WTC11 (cell line): ENCODE measurements around the gene PTPRK. TPM values are rescaled to one million over a fixed set of nuclear protein-coding genes. Genes with fewer than 3 reads are reported as not detected.

Experiments
- ATAC-seq: fragments of 200-7000 bp; cut with Tn5 transposase; 2 replicates; pipeline ENCODE4 v1.10.0; 2021; ENCODE audit warnings: mild to moderate bottlenecking, moderate library complexity
- CTCF ChIA-PET: fragments of 300-600 bp; sonication (Branson Sonifier 250); formaldehyde crosslinking; loops from one replicate; lab custom pipeline; 2021; ENCODE audit warnings: antibody characterized with exemption; lab: Charles Lee
- POLR2A ChIA-PET: fragments of 350-600 bp; sonication (Branson Sonifier 250); formaldehyde crosslinking; loops from one replicate; lab custom pipeline; 2021; ENCODE audit warnings: antibody characterized with exemption; lab: Charles Lee
- DNase-seq: peaks from one replicate; pipeline ENCODE4 v3.0.0; 2021; ENCODE audit warnings: low spot score
- H3K27ac Mint-ChIP-seq: 2 replicates; pipeline ENCODE4 v1.8.0; 2021; ENCODE audit warnings: mixed read lengths
- H3K27me3 Mint-ChIP-seq: 2 replicates; pipeline ENCODE4 v1.8.0; 2021; ENCODE audit warnings: low read depth, mild to moderate bottlenecking, moderate library complexity, mixed read lengths
- H3K36me3 Mint-ChIP-seq: 2 replicates; pipeline ENCODE4 v1.8.0; 2021; ENCODE audit warnings: mixed read lengths
- H3K4me1 Mint-ChIP-seq: 2 replicates; pipeline ENCODE4 v1.8.0; 2022; ENCODE audit warnings: mixed read lengths
- H3K4me3 Mint-ChIP-seq: 2 replicates; pipeline ENCODE4 v1.8.0; 2021; ENCODE audit warnings: mild to moderate bottlenecking, moderate library complexity, mixed read lengths
- H3K9me3 Mint-ChIP-seq: 2 replicates; pipeline ENCODE4 v1.8.0; 2021; ENCODE audit warnings: mixed read lengths
- ELF4 ChIP-seq: sonication (generic); formaldehyde crosslinking; IDR thresholded peaks from 2 replicates; pipeline ENCODE4 v1.8.1; 2022; ENCODE audit warnings: low read depth, mild to moderate bottlenecking, moderate library complexity, missing genetic modification reagents
- MYBL2 ChIP-seq: sonication (generic); formaldehyde crosslinking; IDR thresholded peaks from 2 replicates; pipeline ENCODE4 v1.8.1; 2023; ENCODE audit warnings: mild to moderate bottlenecking, moderate library complexity, missing genetic modification reagents
- ZNF121 ChIP-seq: sonication (generic); formaldehyde crosslinking; IDR thresholded peaks from 2 replicates; pipeline ENCODE4 v1.8.0; 2023; ENCODE audit warnings: missing genetic modification reagents
- total RNA-seq: library from RNA; stranded (reverse); gene quantifications from 3 replicates; pipeline ENCODE4 v1.2.3, GENCODE V29; 2021
- TF ChIP-seq, protein P1 (sequence below): sonication (generic); formaldehyde crosslinking; IDR thresholded peaks from 2 replicates; pipeline ENCODE4 v1.8.1; 2022; ENCODE audit warnings: low read depth, mild to moderate bottlenecking, moderate library complexity, missing genetic modification reagents, borderline replicate concordance
- TF ChIP-seq, protein P2 (sequence below): sonication (generic); formaldehyde crosslinking; IDR thresholded peaks from 2 replicates; pipeline ENCODE4 v1.8.1; 2023; ENCODE audit warnings: mild to moderate bottlenecking, moderate library complexity, missing genetic modification reagents
- TF ChIP-seq, protein P3 (sequence below): fragments of 250-450 bp; sonication (Bioruptor Pico); IDR thresholded peaks from 2 replicates; pipeline ENCODE4 v1.9.0; 2021; ENCODE audit warnings: mild to moderate bottlenecking
- TF ChIP-seq, protein P4 (sequence below): sonication (generic); formaldehyde crosslinking; IDR thresholded peaks from 2 replicates; pipeline ENCODE4 v1.8.0; 2022; ENCODE audit warnings: mild to moderate bottlenecking, missing genetic modification reagents
- TF ChIP-seq, protein P5 (sequence below): fragments of 200-600 bp; IDR thresholded peaks from 2 replicates; pipeline ENCODE4 v1.8.0; 2022; ENCODE audit warnings: antibody characterized with exemption
- TF ChIP-seq, protein P6 (sequence below): sonication (generic); formaldehyde crosslinking; IDR thresholded peaks from 2 replicates; pipeline ENCODE4 v1.8.1; 2022; ENCODE audit warnings: mild to moderate bottlenecking, missing genetic modification reagents, moderate library complexity, borderline replicate concordance

PTPRK gene
- total RNA-seq, 1 experiment from 2014 or later: 44.8 TPM

DNA sequence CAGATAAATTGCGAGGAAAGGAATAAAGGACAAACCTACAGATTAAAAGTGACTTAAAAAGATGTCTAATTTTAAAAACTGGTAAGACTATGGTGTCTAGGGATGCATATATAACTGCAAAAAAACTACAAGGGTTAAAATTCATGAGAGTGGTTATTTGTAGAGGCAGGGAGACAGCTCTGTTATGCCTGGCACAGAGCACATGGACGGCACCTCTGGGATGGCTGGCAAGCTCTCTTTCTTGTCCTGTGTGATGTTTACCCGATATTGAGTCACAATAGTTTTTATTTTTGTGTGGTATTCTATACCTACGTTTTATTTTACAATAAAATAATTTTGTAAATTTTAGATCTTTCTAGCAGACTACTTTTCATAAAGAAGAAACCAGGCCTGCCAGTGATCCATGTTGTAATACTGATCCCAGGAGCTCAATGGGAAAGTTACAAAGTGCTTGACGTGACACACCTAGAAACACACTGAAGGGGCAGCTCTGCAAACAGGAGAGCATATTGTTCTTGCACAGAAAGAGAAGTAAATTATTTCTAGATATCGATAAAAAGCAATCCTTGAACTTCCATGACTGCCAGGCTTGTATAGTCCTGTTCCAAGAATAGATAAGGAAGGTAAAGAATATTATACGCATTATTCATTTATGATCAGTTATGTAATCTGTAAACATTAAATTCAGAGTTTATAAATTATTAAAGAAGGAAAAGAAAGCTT is 290.0 kb downstream of the PTPRK start (continued):
- TF ChIP-seq, protein P1, sequence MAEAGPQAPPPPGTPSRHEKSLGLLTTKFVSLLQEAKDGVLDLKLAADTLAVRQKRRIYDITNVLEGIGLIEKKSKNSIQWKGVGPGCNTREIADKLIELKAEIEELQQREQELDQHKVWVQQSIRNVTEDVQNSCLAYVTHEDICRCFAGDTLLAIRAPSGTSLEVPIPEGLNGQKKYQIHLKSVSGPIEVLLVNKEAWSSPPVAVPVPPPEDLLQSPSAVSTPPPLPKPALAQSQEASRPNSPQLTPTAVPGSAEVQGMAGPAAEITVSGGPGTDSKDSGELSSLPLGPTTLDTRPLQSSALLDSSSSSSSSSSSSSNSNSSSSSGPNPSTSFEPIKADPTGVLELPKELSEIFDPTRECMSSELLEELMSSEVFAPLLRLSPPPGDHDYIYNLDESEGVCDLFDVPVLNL (CRISPR knock-in tag): no peak
- TF ChIP-seq, protein P2, sequence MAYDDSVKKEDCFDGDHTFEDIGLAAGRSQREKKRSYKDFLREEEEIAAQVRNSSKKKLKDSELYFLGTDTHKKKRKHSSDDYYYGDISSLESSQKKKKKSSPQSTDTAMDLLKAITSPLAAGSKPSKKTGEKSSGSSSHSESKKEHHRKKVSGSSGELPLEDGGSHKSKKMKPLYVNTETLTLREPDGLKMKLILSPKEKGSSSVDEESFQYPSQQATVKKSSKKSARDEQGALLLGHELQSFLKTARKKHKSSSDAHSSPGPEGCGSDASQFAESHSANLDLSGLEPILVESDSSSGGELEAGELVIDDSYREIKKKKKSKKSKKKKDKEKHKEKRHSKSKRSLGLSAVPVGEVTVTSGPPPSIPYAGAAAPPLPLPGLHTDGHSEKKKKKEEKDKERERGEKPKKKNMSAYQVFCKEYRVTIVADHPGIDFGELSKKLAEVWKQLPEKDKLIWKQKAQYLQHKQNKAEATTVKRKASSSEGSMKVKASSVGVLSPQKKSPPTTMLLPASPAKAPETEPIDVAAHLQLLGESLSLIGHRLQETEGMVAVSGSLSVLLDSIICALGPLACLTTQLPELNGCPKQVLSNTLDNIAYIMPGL (CRISPR knock-in tag): no peak
- TF ChIP-seq, protein P3, sequence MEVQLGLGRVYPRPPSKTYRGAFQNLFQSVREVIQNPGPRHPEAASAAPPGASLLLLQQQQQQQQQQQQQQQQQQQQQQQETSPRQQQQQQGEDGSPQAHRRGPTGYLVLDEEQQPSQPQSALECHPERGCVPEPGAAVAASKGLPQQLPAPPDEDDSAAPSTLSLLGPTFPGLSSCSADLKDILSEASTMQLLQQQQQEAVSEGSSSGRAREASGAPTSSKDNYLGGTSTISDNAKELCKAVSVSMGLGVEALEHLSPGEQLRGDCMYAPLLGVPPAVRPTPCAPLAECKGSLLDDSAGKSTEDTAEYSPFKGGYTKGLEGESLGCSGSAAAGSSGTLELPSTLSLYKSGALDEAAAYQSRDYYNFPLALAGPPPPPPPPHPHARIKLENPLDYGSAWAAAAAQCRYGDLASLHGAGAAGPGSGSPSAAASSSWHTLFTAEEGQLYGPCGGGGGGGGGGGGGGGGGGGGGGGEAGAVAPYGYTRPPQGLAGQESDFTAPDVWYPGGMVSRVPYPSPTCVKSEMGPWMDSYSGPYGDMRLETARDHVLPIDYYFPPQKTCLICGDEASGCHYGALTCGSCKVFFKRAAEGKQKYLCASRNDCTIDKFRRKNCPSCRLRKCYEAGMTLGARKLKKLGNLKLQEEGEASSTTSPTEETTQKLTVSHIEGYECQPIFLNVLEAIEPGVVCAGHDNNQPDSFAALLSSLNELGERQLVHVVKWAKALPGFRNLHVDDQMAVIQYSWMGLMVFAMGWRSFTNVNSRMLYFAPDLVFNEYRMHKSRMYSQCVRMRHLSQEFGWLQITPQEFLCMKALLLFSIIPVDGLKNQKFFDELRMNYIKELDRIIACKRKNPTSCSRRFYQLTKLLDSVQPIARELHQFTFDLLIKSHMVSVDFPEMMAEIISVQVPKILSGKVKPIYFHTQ: no peak
- TF ChIP-seq, protein P4, sequence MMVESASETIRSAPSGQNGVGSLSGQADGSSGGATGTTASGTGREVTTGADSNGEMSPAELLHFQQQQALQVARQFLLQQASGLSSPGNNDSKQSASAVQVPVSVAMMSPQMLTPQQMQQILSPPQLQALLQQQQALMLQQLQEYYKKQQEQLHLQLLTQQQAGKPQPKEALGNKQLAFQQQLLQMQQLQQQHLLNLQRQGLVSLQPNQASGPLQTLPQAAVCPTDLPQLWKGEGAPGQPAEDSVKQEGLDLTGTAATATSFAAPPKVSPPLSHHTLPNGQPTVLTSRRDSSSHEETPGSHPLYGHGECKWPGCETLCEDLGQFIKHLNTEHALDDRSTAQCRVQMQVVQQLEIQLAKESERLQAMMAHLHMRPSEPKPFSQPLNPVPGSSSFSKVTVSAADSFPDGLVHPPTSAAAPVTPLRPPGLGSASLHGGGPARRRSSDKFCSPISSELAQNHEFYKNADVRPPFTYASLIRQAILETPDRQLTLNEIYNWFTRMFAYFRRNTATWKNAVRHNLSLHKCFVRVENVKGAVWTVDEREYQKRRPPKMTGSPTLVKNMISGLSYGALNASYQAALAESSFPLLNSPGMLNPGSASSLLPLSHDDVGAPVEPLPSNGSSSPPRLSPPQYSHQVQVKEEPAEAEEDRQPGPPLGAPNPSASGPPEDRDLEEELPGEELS (CRISPR knock-in tag): no peak
- TF ChIP-seq MYBL2: no peak
- TF ChIP-seq, protein P5, sequence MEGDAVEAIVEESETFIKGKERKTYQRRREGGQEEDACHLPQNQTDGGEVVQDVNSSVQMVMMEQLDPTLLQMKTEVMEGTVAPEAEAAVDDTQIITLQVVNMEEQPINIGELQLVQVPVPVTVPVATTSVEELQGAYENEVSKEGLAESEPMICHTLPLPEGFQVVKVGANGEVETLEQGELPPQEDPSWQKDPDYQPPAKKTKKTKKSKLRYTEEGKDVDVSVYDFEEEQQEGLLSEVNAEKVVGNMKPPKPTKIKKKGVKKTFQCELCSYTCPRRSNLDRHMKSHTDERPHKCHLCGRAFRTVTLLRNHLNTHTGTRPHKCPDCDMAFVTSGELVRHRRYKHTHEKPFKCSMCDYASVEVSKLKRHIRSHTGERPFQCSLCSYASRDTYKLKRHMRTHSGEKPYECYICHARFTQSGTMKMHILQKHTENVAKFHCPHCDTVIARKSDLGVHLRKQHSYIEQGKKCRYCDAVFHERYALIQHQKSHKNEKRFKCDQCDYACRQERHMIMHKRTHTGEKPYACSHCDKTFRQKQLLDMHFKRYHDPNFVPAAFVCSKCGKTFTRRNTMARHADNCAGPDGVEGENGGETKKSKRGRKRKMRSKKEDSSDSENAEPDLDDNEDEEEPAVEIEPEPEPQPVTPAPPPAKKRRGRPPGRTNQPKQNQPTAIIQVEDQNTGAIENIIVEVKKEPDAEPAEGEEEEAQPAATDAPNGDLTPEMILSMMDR: no peak
- TF ChIP-seq, protein P6, sequence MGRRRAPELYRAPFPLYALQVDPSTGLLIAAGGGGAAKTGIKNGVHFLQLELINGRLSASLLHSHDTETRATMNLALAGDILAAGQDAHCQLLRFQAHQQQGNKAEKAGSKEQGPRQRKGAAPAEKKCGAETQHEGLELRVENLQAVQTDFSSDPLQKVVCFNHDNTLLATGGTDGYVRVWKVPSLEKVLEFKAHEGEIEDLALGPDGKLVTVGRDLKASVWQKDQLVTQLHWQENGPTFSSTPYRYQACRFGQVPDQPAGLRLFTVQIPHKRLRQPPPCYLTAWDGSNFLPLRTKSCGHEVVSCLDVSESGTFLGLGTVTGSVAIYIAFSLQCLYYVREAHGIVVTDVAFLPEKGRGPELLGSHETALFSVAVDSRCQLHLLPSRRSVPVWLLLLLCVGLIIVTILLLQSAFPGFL: no peak

DNA sequence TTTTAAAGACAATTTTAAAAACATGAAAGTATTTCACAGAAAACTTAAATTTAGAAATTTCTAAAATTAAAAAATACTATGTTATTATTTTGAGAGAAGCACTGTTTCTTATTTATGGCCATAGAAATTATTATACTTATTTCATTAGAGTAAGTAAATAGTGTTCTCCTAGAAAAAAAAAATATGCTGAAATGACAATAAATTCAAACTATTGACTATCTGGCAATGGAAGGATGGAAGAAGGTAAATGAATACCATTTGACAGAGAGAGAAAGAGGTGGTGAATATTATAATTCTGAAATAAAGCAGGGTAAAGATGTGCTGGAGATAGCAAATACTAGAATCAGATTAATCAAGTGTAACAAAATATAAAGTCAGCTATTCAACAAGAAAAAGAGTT is 294.8 kb downstream of the PTPRK start:
- H3K27me3 Mint-ChIP-seq: no peaks in the 10 kb centered on the region
- no peaks in the 10 kb centered on the region for H3K9me3 Mint-ChIP-seq
- ChIA-PET CTCF (no interaction called here), POLR2A (no interaction called here)
- H3K36me3 Mint-ChIP-seq: no peaks in the 10 kb centered on the region
- DNase-seq (no peak), ATAC-seq (no peak)
- TF ChIP-seq, protein P1 (CRISPR knock-in tag): no peak
- no peak for TF ChIP-seq ELF4 (CRISPR knock-in tag)
- no peak for TF ChIP-seq ZNF121
- no peak overlapping the region for H3K4me3 Mint-ChIP-seq
- H3K27ac Mint-ChIP-seq: no peak overlapping the region
- no peaks in the 10 kb centered on the region for H3K4me1 Mint-ChIP-seq
